Mesodermal cell (in vitro differentiated cells): ENCODE results near the gene SLC18A3.

Experiments used
- H3K27ac ChIP-seq: 2 replicates; pipeline ENCODE4 v1.7.0; 2013; ENCODE audit warnings: mild to moderate bottlenecking, low read depth, low read length, moderate library complexity; ENCODE audit not compliant: severe bottlenecking
- H3K36me3 ChIP-seq: 2 replicates; pipeline ENCODE4 v1.7.1; 2013; ENCODE audit warnings: mild to moderate bottlenecking, low read length, moderate library complexity; ENCODE audit not compliant: control insufficient read depth, insufficient read depth
- H3K4me1 ChIP-seq: one replicate; pipeline ENCODE4 v1.7.1; 2013; ENCODE audit warnings: mild to moderate bottlenecking, low read length; ENCODE audit not compliant: insufficient read depth, control insufficient read depth, poor library complexity, severe bottlenecking
- H3K4me3 ChIP-seq: 2 replicates; pipeline ENCODE4 v1.7.0; 2013; ENCODE audit warnings: low read length, control low read depth, mild to moderate bottlenecking; ENCODE audit not compliant: insufficient read depth, poor library complexity, severe bottlenecking; ENCODE audit errors: extremely low read depth
- H3K9me3 ChIP-seq: 2 replicates; pipeline ENCODE4 v1.7.1; 2013; ENCODE audit warnings: mild to moderate bottlenecking, low read length, moderate library complexity; ENCODE audit not compliant: control insufficient read depth
- WGBS, 2 experiments: methylation state at CpG; one replicate each; pipeline ENCODE4 v1.1.5; 2013; ENCODE audit warnings: missing lambda C conversion rate in 2 of 2; ENCODE audit not compliant: insufficient coverage in 2 of 2; 5-methylcytosine and 5-hydroxymethylcytosine counted together

Gene SLC18A3

DNA sequence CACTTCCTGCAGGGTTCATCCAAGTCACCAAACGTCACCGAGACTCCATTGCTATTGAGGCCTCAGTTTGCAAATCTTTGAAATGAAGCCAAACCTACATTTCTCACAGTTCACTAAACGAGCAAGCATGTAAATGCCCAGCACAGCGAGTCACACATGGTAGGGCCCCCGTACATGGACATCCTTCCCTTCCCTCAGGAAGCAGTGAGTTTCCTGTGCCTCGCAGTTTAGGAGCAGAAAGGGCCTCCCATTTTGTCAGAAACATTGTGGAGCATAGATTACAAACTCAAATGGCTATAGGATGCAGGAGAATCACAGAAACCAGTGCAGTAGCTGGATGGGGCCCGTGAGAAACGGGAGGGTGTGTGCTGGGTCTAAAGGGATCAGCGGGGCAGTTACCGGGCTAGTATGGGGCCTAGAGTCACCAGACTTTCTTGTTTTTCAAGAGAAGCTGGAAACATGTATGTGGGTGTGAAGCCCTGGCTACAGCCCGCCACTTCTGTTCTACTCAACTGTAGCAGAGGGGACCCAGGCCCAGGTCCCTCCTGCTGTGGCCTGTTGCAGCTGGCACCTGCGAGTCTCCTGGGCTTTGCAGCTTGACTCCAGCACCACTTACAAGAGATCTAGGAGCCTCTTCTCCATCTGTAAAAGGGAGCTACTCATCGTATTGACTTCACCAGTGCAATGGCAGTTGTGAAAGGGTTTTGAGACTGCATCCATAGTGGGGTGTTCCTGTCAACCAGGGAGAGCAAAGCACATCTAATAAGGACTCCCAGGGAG lies 14.2 kb upstream of the SLC18A3 start:
- no peaks in the 10 kb centered on the region for H3K4me1 ChIP-seq
- 87 to 94% methylated on average over 10 to 11 of the region's 13 CpGs for WGBS, 2 experiments
- no peak overlapping the region for H3K4me3 ChIP-seq
- H3K9me3 ChIP-seq: no peaks in the 10 kb centered on the region
- H3K36me3 ChIP-seq: no peaks in the 10 kb centered on the region
- H3K27ac ChIP-seq: no peak overlapping the region

DNA sequence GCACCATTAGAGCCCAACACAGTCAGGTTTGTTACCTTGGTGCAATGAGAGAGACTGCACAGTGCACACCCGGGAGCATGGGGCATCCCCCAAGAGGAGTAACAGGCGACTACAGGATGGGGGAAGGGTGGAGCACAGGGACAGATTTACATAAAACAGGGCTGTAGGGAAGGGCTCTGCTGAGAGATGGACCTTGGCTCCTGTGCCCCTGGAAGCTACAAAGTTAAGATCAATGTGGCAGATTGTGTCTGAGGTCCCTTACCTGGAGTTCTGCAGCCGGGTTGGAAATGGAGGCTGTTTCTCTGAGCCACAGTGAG lies 13.7 kb upstream of the SLC18A3 start:
- H3K27ac ChIP-seq: no peak overlapping the region
- no peak overlapping the region for H3K4me3 ChIP-seq
- H3K36me3 ChIP-seq: no peaks in the 10 kb centered on the region
- no peaks in the 10 kb centered on the region for H3K4me1 ChIP-seq
- H3K9me3 ChIP-seq: no peaks in the 10 kb centered on the region
- WGBS, 2 experiments: 67 to 80% methylated on average over 2 to 3 of the region's 3 CpGs

DNA sequence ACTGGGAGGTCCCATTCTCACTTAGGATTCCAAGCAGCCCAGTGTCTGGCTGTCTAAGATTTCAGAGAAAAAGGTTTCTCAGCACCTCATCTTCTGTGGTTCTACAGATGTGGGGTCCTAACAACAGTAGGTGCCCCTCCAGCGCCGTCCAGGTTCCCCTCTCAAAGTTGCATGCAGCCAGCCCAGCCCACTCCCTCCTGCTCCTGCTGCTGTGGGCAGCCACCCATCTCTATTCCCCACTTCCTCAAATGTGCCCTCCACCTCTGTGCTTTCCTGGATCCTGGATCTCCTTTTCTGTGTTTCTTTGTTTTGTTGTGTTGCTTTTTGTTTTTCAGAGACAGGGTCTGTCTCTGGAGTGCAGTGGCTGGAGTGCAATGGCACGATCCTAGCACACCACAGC lies 13.3 kb upstream of the SLC18A3 start:
- no peak overlapping the region for H3K27ac ChIP-seq
- 86 to 94% methylated on average over 3 of the region's 3 CpGs for WGBS, 2 experiments
- H3K9me3 ChIP-seq: no peaks in the 10 kb centered on the region
- no peaks in the 10 kb centered on the region for H3K36me3 ChIP-seq
- H3K4me3 ChIP-seq: no peak overlapping the region
- no peaks in the 10 kb centered on the region for H3K4me1 ChIP-seq

DNA sequence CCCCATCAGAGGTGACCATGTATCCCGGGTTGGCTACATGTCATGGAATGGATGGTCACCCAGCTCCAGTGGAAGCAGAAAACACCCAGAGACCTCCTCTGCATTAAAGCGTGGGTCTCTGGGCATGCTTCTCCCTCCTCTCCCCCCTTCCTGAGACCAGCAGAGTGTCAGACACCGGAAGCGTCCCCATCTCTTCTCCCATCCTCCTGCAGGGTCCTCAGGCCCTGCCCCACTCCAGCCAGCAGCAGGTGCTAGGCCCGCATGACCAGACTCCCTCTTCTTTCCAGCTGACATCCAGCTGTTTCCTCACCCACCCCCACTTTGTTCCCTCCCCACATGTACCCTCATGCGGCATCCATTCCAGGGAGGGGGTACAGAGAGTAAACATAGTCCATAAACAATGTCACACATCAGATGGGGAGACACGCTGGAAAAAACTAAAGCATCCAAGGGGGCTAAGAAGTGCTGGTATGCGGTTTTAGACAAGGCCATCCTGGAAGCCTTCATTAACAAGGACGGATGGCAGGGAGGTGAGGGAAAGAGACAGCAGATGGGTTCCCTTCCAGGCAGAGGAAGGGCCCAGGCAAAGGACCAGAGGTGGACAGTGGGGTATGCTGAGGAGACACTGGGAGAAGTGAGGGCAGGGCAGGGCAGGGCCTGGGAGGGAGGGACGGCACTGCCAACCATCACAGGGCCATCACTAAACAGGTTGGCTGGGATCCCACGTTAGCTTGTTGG lies 12.5 kb upstream of the SLC18A3 start:
- Histone ChIP-seq H3K4me3 (no peak overlapping the region), H3K4me1 (no peaks in the 10 kb centered on the region), H3K36me3 (no peaks in the 10 kb centered on the region), H3K27ac (no peak overlapping the region), H3K9me3 (no peaks in the 10 kb centered on the region)
- WGBS, 2 experiments: 79 to 92% methylated on average over 8 to 9 of the region's 11 CpGs

DNA sequence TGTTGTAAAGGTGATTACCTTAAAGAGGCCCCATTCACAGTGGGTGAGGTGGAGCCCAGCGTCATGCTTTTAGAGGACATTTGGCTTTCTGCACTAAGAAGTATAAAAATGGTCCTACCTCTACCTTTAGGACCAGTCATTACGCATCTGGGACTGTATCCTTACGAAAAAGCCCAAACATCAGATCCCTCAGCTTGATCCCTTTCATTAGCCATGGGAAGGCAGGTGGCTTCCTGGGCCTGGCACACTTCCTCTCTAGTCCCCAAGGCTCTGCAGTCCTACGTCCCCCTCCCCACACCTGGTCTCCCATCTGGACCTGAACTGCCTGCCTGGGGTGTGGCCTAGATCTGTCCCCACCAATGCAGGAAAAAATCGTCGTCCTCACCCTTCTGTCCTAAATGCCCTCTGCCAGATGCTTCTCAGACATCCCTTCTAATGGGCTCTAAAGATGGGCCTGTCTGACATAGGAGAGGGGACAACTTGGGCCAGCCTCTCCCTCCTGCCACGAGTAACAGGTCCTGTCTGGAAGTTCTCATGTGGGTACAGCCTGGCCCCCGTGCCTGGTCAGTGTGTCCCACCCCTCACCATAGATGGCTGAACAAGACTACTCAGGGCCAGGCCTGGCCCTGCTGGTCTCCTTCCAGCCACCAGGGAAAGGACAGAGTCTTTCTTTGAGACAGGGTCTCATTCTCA lies 11.8 kb upstream of the SLC18A3 start:
- no peaks in the 10 kb centered on the region for H3K9me3 ChIP-seq
- H3K27ac ChIP-seq: no peak overlapping the region
- H3K36me3 ChIP-seq: no peaks in the 10 kb centered on the region
- WGBS, 2 experiments: 84 to 93% methylated on average over 7 of the region's 8 CpGs
- H3K4me1 ChIP-seq: no peaks in the 10 kb centered on the region
- H3K4me3 ChIP-seq: no peak overlapping the region

DNA sequence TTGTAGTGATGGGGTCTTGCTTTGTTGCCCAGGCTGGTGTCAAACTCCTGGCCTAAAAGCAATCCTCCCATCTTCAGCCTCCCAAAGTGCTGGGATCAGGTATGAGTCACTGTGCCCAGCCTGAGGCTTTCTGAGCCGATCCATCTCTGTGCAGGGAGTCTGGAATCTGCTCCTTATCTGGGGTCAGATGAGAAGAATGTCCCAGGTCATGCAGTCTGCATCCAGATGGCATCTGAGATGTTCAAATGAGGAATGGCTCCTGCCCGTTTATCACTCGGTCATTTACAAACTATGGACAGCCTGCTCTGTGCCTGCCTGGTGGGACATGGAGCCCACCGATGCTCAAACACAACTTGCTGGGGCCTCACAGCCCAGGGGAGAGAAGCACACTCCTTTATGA lies 11.1 kb upstream of the SLC18A3 start:
- no peak overlapping the region for H3K4me3 ChIP-seq
- 80 to 85% methylated on average over 4 of the region's 4 CpGs for WGBS, 2 experiments
- H3K27ac ChIP-seq: no peak overlapping the region
- no peaks in the 10 kb centered on the region for H3K9me3 ChIP-seq
- no peaks in the 10 kb centered on the region for H3K36me3 ChIP-seq
- H3K4me1 ChIP-seq: no peaks in the 10 kb centered on the region

DNA sequence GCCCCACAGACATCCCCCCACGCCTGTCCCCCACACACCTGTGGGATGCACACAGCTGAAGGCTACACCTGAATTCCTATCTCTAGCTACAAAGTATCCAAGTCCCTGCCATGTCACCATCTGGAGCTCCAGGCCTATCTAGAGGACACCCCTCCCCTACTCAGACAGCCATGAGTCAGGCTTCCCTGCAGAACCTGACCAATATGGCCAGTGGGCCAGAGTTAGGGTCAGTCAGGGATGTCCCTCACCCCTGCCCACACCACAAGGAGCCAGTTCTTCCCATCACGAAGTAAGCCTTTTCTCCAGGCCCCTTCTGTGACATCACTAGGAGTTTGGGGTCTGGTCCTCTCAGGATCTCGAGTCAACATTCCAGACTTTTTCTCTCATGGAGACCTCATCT lies 10.6 kb upstream of the SLC18A3 start:
- Histone ChIP-seq H3K9me3 (no peaks in the 10 kb centered on the region), H3K4me3 (no peak overlapping the region), H3K4me1 (no peaks in the 10 kb centered on the region), H3K27ac (no peak overlapping the region), H3K36me3 (no peaks in the 10 kb centered on the region)
- 63 to 84% methylated on average over 2 to 3 of the region's 3 CpGs for WGBS, 2 experiments

DNA sequence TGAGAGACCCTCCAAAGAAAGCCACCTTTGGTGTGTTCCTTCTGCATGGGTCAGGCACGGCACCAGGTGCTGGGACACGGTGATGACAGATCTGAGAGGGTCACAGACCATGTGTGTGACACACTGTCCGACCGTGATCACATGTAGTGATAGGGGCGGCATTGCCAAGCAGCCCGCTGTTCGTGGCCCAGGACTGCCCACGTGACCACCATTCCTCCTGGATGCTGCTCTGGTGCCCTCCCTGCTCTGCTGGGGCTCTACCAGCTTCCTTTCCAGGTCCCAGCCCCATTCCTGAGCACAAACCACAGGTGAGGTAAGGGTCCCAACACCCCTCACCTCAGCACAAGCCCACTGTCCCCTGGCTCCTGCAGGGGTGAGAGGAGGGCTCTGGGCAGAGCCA lies 10.1 kb upstream of the SLC18A3 start:
- H3K4me1 ChIP-seq: no peaks in the 10 kb centered on the region
- no peak overlapping the region for H3K4me3 ChIP-seq
- H3K9me3 ChIP-seq: no peaks in the 10 kb centered on the region
- H3K27ac ChIP-seq: no peak overlapping the region
- WGBS, 2 experiments: 84 to 98% methylated on average over 6 to 8 of the region's 8 CpGs
- no peaks in the 10 kb centered on the region for H3K36me3 ChIP-seq

DNA sequence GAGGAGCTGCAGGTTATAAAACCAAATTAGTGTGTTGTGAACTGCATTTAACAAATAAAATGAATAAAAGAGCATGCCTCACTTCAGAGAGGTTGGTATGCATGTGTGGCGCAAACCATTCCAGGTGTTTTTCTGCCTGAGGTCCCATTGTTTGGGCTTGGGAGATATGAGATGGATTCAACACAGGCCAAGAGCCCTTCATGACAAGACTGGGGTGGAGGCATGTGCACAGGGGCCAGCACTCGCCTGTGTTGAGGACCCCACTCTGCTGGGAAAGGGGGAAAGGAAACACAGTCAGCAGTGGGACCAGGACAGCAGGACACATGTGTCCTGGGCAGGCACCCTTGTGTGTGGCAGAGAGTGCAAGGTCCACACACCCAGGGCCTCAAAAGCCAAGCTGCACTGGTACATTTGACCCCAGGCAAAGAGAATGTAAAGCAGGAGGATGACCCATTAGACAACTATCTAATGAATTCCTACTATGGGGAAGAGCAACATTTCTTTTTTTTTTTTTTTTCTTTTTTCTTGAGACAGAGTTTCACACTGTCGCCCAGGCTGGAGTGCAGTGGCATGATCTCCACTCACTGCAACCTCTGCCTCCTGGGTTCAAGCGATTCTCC lies 9.2 kb upstream of the SLC18A3 start:
- H3K4me1 ChIP-seq: no peaks in the 10 kb centered on the region
- no peak overlapping the region for H3K27ac ChIP-seq
- H3K4me3 ChIP-seq: no peak overlapping the region
- no peaks in the 10 kb centered on the region for H3K36me3 ChIP-seq
- no peaks in the 10 kb centered on the region for H3K9me3 ChIP-seq
- WGBS, 2 experiments: 75 to 94% methylated on average over 2 of the region's 4 CpGs

DNA sequence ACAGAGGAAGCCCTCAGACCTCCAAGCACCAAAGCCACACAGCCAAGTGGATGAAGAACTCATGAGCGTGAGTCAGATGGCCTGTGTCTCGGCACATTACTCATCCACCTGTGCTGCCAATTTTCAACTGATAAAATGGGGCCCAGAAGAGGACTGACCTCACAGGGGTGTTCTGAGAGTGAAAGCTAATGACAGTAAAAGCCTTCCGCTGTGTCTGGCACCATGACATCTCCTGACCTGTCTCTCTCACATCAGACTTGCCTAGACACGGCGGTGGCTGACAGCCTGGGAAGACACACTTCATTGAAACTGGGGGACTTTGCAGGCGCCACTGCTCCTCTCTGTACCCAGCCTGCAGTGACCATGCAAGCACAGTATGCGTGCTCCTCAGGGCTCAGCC lies 8.3 kb upstream of the SLC18A3 start:
- Histone ChIP-seq H3K4me3 (no peak overlapping the region), H3K9me3 (no peaks in the 10 kb centered on the region), H3K27ac (no peak overlapping the region), H3K36me3 (no peaks in the 10 kb centered on the region), H3K4me1 (no peaks in the 10 kb centered on the region)
- WGBS, 2 experiments: 73 to 93% methylated on average over 5 of the region's 7 CpGs
